ENCODE measurements around the gene TMEM184B. TPM values are rescaled to one million over a fixed set of nuclear protein-coding genes. Genes with fewer than 3 reads are reported as not detected.
A peak's percentile ranks its signal among the peaks of the same experiment; 100 is the strongest.

TMEM184B gene
- polyA plus RNA-seq, 2 of the 4 experiments (the other 2 are of a cell fraction): 22.2 to 36.8 TPM

GRCh38 chr22:38201371-38201710 lies 71.5 kb downstream of the TMEM184B start:
- H3K4me1 ChIP-seq: peaks cover 12% of the 10 kb centered on the region; the same call in 1 of the 3 replicates
- 47% methylated on average over 8 of the region's 8 CpGs for WGBS (ENCODE audit: missing lambda C conversion rate)
- no peak for FAIRE-seq
- no peak; a peak in 4 of 6 replicates for ATAC-seq
- DNase-seq (ENCODE audit: low read depth in 1 of 2, low spot score in 1 of 2): no peak
- ChIA-PET CTCF (interaction anchor here (0.7 to 1.2 kb wide), 5 partner anchors 29 to 115 kb away, joined by 3 to 4 read pairs (median 3); no protein-coding TSS in a partner anchor), POLR2A (interaction anchor here (0.7 to 2.1 kb wide), 4 partner anchors 17 to 34 kb away, joined by 3 to 14 read pairs (median 4); partner anchors contain the start of gene PLA2G6)
- H3K27ac ChIP-seq: peak overlapping the region; percentile 61 to 96; a peak in 5 of 6 replicates
- H3K4me3 ChIP-seq: peak overlapping the region; percentile 67
- no peak for TF ChIP-seq E2F6 (IDR thresholded peaks at IDR 0.05; ENCODE audit: borderline replicate concordance, low read depth)
- TF ChIP-seq, protein P1, sequence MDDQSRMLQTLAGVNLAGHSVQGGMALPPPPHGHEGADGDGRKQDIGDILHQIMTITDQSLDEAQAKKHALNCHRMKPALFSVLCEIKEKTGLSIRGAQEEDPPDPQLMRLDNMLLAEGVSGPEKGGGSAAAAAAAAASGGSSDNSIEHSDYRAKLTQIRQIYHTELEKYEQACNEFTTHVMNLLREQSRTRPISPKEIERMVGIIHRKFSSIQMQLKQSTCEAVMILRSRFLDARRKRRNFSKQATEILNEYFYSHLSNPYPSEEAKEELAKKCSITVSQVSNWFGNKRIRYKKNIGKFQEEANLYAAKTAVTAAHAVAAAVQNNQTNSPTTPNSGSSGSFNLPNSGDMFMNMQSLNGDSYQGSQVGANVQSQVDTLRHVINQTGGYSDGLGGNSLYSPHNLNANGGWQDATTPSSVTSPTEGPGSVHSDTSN (IDR thresholded peaks at IDR 0.05): no peak
- H3K4me2 ChIP-seq: peak overlapping the region; percentile 100
- H3K9me3 ChIP-seq: no peaks in the 10 kb centered on the region

GRCh38 chr22:38199826-38200559 lies 72.8 kb downstream of the TMEM184B start:
- no peak for TF ChIP-seq CHD2 (IDR thresholded peaks at IDR 0.05; ENCODE audit: low read length, partially characterized antibody)
- TF ChIP-seq, protein P2, sequence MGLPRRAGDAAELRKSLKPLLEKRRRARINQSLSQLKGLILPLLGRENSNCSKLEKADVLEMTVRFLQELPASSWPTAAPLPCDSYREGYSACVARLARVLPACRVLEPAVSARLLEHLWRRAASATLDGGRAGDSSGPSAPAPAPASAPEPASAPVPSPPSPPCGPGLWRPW (IDR thresholded peaks at IDR 0.05): no peak
- no peak for TF ChIP-seq ELK1 (IDR thresholded peaks at IDR 0.05; ENCODE audit: low read depth, low read length)
- no peak for TF ChIP-seq ZC3H11A (IDR thresholded peaks at IDR 0.05)
- TF ChIP-seq CBX2 (IDR thresholded peaks at IDR 0.05; ENCODE audit: borderline replicate concordance, low read depth): no peak
- no peak for TF ChIP-seq EP300 (IDR thresholded peaks at IDR 0.05)
- no peak for TF ChIP-seq CTCF (IDR thresholded peaks at IDR 0.05)
- no peak for TF ChIP-seq GATA3 (IDR thresholded peaks at IDR 0.05; ENCODE audit: borderline replicate concordance)
- TF ChIP-seq CHD4 (IDR thresholded peaks at IDR 0.05; ENCODE audit: borderline replicate concordance): no peak
- no peak for TF ChIP-seq MAX (IDR thresholded peaks at IDR 0.05)
- TF ChIP-seq ZNF302 (CRISPR knock-in tag; IDR thresholded peaks at IDR 0.05): no peak
- TF ChIP-seq JUN (IDR thresholded peaks at IDR 0.05): no peak
- no peak for TF ChIP-seq FOSL2 (IDR thresholded peaks at IDR 0.05)
- TF ChIP-seq FOSL2 (CRISPR knock-in tag; IDR thresholded peaks at IDR 0.05): no peak
- no peak for TF ChIP-seq NR3C1 (IDR thresholded peaks at IDR 0.05)
- no peak for TF ChIP-seq NFE2L2 (conservative IDR thresholded peaks at IDR 0.05; ENCODE audit: low read length)
- TF ChIP-seq EHF (CRISPR knock-in tag; IDR thresholded peaks at IDR 0.05): no peak
- no peak for TF ChIP-seq ESRRA (IDR thresholded peaks at IDR 0.05; ENCODE audit: borderline replicate concordance, low read length)
- TF ChIP-seq RAD21 (conservative IDR thresholded peaks at IDR 0.05 in 1 of 2, IDR thresholded peaks at IDR 0.05 in 1 of 2): no peak
- no peak for TF ChIP-seq POLR2AphosphoS2 (conservative IDR thresholded peaks at IDR 0.05; ENCODE audit: low read length)
- H3K9me3 ChIP-seq: no peaks in the 10 kb centered on the region
- 94% methylated on average over 10 of the region's 10 CpGs for WGBS (ENCODE audit: missing lambda C conversion rate)
- FAIRE-seq (no peak), DNase-seq (ENCODE audit: low read depth in 1 of 2, low spot score in 1 of 2) (no peak), ATAC-seq (no peak)
- POLR2A ChIA-PET: no interaction called here
- CTCF ChIA-PET: interaction anchor here (0.6 to 1.9 kb wide), 4 partner anchors 9 to 180 kb away, joined by 3 read pairs; no protein-coding TSS in a partner anchor
- H3K4me2 ChIP-seq: no peak overlapping the region
- H3K27ac ChIP-seq: no peak overlapping the region
- H3K4me1 ChIP-seq: peaks cover 12% of the 10 kb centered on the region; the same call in 1 of the 3 replicates
- H3K4me3 ChIP-seq: no peak overlapping the region
